Activated T-helper 9 cell treated with anti-CD3 and anti-CD28 coated beads, Interleukin-2, amount 50 U/mL, for 16 hours (primary cell): Measurements from ENCODE around the gene DOCK9.

Experiments used
- DNase-seq: peaks from one replicate; pipeline ENCODE4 v3.0.0-alpha.2; 2020; ENCODE audit warnings: low read depth

The DOCK9 gene

DNA sequence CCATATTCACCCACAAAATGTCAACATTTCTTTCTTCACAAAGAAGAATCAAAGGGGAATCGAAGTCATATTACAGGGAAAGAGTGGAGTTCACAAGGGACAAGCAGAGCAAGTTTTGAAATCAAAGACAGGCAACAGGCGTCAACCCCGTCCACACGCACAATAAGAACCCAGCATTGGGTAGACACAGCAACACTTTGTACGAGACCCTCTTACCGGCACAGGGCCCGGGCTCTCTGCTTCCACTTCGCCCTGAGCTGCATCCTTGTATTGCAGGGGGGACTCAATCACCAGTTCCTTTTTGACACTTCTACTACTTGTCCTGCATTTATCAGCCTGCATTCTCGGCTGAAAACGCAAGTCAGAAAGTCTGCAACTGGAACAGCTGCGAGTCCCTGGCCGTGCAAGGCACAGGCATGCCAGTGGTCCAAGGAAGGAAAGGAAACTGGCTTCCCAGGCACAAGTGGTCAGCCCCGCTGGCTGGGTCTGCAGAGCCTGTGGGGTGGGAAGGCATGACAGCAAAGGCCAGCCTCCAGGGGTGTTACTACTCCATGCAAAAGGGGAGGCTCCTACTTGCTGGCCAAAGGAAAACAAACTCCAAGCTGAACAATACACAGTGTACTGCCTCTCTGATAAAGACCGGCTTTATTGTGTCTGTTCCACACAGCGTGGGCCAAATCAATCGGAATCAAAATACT, at the start of gene DOCK9:
Gene DOCK9, minus strand, starts transcription at position 497 of the 698 bp plus-strand sequence. Its CDS starts 155 bp downstream, at position 342.
- no peak for DNase-seq

DNA sequence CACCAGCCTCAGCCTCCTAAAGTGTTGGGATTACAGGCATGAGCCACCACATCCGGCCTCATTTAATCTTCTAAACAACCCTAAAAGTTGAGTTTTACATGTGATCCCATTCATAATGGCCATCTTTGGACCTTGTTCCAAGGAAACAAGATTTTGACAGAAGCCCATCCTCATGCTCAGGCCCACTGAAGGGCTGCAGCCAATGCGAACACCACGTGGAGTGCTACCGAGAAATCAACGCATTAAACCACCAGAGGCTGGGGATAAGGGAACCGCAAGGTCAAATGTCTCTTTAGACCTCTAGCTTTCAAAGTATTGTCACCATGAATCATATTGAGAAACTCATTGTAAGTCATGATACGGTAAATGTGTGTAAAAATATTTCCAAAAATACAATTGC, 49.4 kb upstream of the DOCK9 start:
- no peak for DNase-seq

- DNase-seq: no peak
These were observed 45.1 kb upstream of the DOCK9 start for GRCh38 chr13:99022941-99023340.

DNA sequence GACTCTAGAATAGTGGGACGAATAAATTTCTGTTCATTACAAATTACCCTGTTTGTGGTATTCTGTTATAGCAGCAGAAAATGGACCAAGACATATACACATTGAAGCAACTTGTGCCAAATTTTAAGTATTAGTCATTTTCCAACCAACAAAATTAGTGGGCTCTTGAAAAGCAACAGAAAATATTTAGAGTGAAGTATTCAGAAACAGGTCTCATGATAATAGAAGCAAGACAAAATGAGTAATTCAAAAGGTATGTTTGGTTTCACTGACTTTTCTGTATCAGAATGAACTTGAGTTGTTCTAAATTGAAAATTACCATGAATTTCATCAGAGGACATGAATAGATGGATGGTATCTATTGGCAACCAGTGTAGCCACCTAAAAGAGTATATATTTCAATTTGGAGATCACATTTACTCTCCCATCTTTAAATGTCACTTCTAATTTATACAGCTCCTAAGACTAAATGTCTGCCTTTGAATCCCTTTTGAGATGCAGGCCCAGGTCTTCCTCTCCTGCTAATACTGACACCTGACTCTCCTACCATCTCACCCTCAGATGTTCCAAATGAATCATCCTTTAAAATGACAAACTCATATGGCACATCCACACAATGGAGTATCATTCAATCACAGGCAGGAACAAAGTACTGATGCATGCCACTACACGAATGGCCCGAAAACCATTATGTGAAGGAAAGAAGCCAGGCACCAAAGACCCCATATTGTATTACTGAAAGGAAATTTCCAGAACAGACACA, 40.7 kb upstream of the DOCK9 start:
- no peak for DNase-seq

GRCh38 chr13:99015606-99016490, 38.0 kb upstream of the DOCK9 start:
- DNase-seq: no peak

DNA sequence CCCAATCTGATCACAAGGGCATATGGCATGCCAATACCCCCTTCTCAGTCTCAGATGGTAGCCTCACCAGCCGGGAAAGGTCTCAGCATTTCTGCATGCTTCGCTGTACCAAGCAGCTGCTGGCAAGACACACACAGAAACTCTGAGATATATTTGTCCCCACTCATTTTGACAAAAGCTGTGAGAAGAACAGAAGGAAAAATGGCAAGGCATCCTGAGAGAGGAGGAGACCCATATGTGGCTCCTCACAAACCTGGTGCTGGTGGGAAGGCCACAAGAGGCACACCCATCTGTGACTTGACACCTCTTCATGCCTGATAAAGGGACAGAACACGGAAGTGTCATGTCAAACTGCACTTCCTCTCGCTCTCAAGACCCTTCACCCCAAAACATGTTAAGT, 36.7 kb upstream of the DOCK9 start:
- DNase-seq: no peak

- no peak for DNase-seq
These were observed 36.1 kb upstream of the DOCK9 start for GRCh38 chr13:99013951-99014350.

GRCh38 chr13:99012539-99012938, 34.7 kb upstream of the DOCK9 start:
- DNase-seq: no peak

- no peak for DNase-seq
These were observed 32.2 kb upstream of the DOCK9 start for GRCh38 chr13:99009987-99010551.

- no peak for DNase-seq
These were observed 30.7 kb upstream of the DOCK9 start for GRCh38 chr13:99008577-99008976.

DNA sequence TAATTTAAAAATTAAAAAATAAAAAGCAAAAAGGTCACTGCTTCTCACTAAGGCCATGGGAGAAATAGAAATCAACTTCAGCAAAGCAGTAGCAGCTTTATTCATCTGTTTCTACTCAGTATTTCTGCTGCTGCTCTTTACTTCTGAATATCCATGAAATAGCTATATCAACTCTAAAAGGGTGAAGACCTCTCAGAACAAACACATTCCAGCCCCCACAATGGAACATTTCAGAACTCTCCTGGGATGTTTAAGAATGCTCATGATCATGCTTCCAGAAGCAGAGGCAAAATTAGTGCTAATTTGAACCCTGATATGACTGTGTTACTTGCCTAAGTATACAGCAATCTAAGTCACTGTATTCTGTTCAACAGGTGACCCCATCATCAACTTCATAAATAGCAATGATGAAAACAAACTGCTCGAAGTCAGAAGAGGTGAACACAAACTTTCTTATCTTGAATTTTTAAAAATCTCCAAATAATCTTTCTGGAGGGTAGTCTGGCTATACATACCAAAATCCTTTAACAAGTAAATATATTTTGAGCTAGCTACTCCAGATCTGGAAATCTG, 29.6 kb upstream of the DOCK9 start:
- DNase-seq: no peak

- DNase-seq: no peak
These were observed 27.7 kb upstream of the DOCK9 start for GRCh38 chr13:99005609-99006008.

DNA sequence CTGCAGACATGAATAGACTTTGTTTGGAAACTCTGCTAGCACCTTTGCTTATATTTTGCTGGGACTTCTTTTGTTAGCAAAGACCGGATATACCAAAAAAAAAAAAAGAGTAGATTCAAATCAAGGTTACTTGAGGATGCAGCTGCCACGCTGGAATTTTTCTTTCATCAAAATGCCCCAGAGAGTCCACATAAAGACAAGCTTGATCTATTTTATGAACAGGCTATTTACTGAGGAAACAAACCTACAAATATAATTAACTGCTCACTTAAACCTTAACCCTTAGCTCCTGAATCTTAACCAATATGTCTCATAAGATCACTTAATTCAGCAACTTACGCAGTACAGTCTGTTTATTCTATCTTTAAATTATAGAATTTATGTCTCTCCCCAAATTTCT, 27.1 kb upstream of the DOCK9 start:
- DNase-seq: no peak

GRCh38 chr13:99003851-99004471, 26.1 kb upstream of the DOCK9 start:
- no peak for DNase-seq

GRCh38 chr13:99003186-99003585, 25.3 kb upstream of the DOCK9 start:
- DNase-seq: no peak

DNA sequence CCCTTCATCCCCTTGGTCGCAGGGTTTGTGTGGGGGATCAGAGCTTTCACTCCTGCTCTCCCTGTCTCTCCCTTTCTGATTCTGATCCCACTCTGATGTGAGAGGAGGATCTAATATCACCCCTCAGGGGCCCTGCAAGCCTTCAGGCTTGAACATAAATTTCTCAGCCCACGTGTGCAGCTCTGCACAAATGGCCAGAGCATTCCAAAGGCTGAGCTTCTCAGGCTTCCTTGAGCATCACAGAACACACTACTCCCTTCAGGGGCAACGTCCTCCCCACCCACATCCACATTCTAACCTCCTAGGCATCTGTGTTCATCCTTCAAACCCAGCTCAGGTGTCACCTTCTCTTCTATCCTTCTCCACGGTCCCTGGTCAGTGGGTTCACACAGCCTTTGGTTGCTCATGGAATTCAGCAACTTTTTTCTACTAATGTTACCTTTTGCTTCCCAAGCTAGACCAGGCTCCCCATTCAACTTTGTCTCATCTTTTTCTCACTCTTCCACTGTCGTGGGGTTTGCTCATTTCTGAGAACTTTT, 24.4 kb upstream of the DOCK9 start:
- DNase-seq: no peak

DNA sequence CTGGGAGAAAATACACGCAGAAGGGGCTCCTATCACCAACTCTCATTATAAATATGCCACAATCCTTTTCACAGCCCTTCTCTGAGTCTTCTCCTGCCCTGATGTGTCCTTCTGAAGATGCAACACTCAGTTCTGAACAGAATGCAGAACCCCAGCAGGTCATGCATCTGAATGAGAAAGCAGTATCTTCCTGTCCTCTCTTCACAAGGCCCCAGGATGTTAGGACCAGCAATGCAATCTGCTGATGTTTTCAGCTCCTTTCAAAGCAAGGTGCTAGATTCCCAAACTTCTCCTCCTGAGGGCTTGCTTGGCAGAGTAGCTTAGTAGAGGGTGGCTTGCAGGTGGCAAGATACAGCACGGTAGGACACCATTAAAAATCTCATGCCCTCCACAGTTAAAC, 22.3 kb upstream of the DOCK9 start:
- DNase-seq: no peak

DNA sequence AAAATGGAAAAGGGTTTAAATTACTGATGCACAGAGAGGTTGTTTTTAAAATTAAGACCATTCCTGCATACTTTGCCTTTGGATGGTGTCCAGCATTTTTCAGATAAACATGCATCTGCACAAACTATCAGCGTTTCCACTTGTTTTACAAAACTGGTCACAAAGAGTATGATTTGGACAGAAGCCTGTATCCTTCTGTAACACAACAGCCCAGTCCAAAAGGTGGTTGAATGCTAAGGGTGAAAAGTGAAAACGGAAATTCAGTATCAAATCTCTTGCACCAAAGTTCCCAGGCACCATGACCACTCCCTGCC, 21.7 kb upstream of the DOCK9 start:
- no peak for DNase-seq

- no peak for DNase-seq
These were observed 21.2 kb upstream of the DOCK9 start for GRCh38 chr13:98998831-98999638.
